Activated B cell treated with CpG ODN at 0.5 μM for 24 hours (primary cell): ENCODE measurements around the gene ABCB11. TPM values are rescaled to one million over a fixed set of nuclear protein-coding genes. Genes with fewer than 3 reads are reported as not detected.
"Not testable (repeated sequence)": the region's sequence is repeated elsewhere in the genome, so short reads cannot be mapped to it uniquely, and the experiment has no call there.

Experiments used
- ATAC-seq: fragments of 200-7000 bp; cut with Tn5 transposase; one replicate; pipeline ENCODE4 v1.10.0; 2021; ENCODE audit warnings: low read depth, mild to moderate bottlenecking, moderate library complexity
- CTCF ChIA-PET: fragments of 350-600 bp; sonication (Branson Sonifier 250); formaldehyde crosslinking; loops from one replicate; lab custom pipeline; 2021; ENCODE audit warnings: antibody characterized with exemption; lab: Charles Lee
- POLR2A ChIA-PET: fragments of 350-600 bp; sonication (Branson Sonifier 250); formaldehyde crosslinking; loops from one replicate; lab custom pipeline; 2021; ENCODE audit warnings: antibody characterized with exemption; lab: Charles Lee
- DNase-seq: peaks from one replicate; pipeline ENCODE4 v3.0.0; 2022
- H3K27ac Mint-ChIP-seq: one replicate; pipeline ENCODE4 v1.8.0; 2020; ENCODE audit warnings: mixed read lengths
- H3K27me3 Mint-ChIP-seq: one replicate; pipeline ENCODE4 v1.8.0; 2021; ENCODE audit warnings: mixed read lengths
- H3K36me3 Mint-ChIP-seq: one replicate; pipeline ENCODE4 v1.8.0; 2021; ENCODE audit warnings: low read depth, mixed read lengths
- H3K4me1 Mint-ChIP-seq: one replicate; pipeline ENCODE4 v1.8.0; 2021; ENCODE audit warnings: mixed read lengths
- H3K4me3 Mint-ChIP-seq: one replicate; pipeline ENCODE4 v1.8.0; 2020; ENCODE audit warnings: mild to moderate bottlenecking, mixed read lengths
- H3K9me3 Mint-ChIP-seq: one replicate; pipeline ENCODE4 v1.8.0; 2020; ENCODE audit warnings: mixed read lengths
- intact Hi-C: fragments of 100-400 bp; cut with micrococcal nuclease; formaldehyde crosslinking; loops from one replicate; pipeline ENCODE4 v1.15.1; 2024
- total RNA-seq: library from RNA; stranded (reverse); gene quantifications from 2 replicates; pipeline ENCODE4 v1.2.3, GENCODE V29; 2022
- TF ChIP-seq, protein P1 (sequence below): fragments of 200-600 bp; IDR thresholded peaks from one replicate; pipeline ENCODE4 v1.8.0; 2022; ENCODE audit warnings: antibody characterized with exemption, mild to moderate bottlenecking

The ABCB11 gene
- total RNA-seq, 1 donor from 2014 or later: not detected

- TF ChIP-seq, protein P1, sequence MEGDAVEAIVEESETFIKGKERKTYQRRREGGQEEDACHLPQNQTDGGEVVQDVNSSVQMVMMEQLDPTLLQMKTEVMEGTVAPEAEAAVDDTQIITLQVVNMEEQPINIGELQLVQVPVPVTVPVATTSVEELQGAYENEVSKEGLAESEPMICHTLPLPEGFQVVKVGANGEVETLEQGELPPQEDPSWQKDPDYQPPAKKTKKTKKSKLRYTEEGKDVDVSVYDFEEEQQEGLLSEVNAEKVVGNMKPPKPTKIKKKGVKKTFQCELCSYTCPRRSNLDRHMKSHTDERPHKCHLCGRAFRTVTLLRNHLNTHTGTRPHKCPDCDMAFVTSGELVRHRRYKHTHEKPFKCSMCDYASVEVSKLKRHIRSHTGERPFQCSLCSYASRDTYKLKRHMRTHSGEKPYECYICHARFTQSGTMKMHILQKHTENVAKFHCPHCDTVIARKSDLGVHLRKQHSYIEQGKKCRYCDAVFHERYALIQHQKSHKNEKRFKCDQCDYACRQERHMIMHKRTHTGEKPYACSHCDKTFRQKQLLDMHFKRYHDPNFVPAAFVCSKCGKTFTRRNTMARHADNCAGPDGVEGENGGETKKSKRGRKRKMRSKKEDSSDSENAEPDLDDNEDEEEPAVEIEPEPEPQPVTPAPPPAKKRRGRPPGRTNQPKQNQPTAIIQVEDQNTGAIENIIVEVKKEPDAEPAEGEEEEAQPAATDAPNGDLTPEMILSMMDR: no peak
- no peak overlapping the region for H3K27ac Mint-ChIP-seq
- no peaks in the 10 kb centered on the region for H3K9me3 Mint-ChIP-seq
- H3K36me3 Mint-ChIP-seq: no peaks in the 10 kb centered on the region
- DNase-seq: no peak
- CTCF ChIA-PET: no interaction called here
- peaks cover 6% of the 10 kb centered on the region for H3K4me1 Mint-ChIP-seq
- intact Hi-C loops: no loop called here
- no peaks in the 10 kb centered on the region for H3K27me3 Mint-ChIP-seq
- POLR2A ChIA-PET: no interaction called here
- no peak for ATAC-seq
- no peak overlapping the region for H3K4me3 Mint-ChIP-seq
Observed at GRCh38 chr2:168934826-168935225, 96.3 kb downstream of the ABCB11 start.

DNA sequence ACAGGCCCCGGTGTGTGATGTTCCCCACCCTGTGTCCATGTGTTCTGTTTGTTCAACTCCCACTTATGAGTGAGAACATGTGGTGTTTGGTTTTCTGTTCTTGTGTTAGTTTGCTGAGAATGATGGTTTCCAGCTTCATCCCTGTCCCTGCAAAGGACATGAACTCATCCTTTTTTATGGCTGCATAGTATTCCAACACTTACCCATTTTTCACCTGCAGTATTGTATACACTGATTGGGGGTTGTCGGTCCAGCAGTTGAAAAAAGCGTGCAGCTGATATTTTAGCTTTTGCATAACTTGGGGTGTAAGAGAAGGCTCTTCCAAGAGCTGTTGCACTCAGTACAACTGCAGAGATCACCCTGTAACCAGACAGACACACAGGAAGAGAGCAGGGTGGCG is 99.0 kb downstream of the ABCB11 start:
- intact Hi-C loops, H3K27ac Mint-ChIP-seq, ATAC-seq, H3K9me3 Mint-ChIP-seq, H3K36me3 Mint-ChIP-seq, POLR2A ChIA-PET, H3K4me3 Mint-ChIP-seq, H3K27me3 Mint-ChIP-seq, DNase-seq, CTCF ChIA-PET: not testable (repeated sequence)
- H3K4me1 Mint-ChIP-seq: peaks cover 17% of the 10 kb centered on the region

DNA sequence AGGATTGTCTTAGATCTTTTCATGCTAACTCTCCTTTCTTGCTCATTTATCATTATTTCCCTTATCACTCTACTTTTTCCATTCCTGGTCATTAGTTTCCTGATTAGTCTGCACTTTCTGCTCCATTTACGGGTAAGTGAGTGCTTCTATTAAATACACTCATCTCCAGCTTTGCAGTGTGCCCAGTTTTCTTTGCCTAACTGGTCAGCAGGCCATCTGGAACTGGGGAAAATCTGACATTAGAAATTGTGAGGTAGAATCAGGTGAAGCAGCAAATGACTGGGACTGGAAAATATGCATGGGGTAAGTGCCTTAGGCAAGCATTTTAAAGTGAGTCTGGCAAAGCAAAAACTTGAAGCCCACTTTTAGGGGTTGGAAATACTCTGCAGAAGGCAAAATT is 100.9 kb downstream of the ABCB11 start:
- Mint-ChIP-seq H3K27ac (no peak overlapping the region), H3K4me1 (peaks cover 17% of the 10 kb centered on the region), H3K4me3 (no peak overlapping the region), H3K27me3 (no peaks in the 10 kb centered on the region), H3K9me3 (no peaks in the 10 kb centered on the region), H3K36me3 (no peaks in the 10 kb centered on the region)
- ChIA-PET CTCF (no interaction called here), POLR2A (no interaction called here)
- DNase-seq (no peak), ATAC-seq (no peak)
- intact Hi-C loops: no loop called here
- TF ChIP-seq, protein P1: no peak

DNA sequence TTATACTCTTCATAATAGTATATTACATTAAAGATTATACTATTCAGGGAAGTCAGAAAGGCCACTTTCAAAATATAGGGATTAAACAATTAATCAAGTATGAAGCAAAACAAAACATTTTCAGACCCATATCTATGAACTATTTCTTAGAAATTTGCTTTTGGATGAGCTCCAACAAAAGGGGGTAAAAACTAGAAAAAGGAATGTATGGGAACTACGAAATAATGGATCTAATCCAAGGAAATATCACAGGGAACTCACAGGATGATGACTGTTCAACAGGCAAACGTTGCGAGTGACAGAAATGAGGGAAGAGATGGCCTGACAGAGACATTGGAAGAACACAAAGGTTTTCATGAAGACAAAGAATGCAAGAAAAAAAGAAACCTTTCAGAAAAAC is 102.1 kb downstream of the ABCB11 start:
- Mint-ChIP-seq H3K27me3 (no peaks in the 10 kb centered on the region), H3K36me3 (no peaks in the 10 kb centered on the region), H3K4me1 (peaks cover 17% of the 10 kb centered on the region), H3K4me3 (no peak overlapping the region), H3K9me3 (no peaks in the 10 kb centered on the region), H3K27ac (no peak overlapping the region)
- intact Hi-C loops: loop anchor here (10.0 kb wide), 1 partner anchor 214 kb away; no protein-coding TSS in a partner anchor
- CTCF ChIA-PET: no interaction called here
- DNase-seq (no peak), ATAC-seq (no peak)
- POLR2A ChIA-PET: no interaction called here
- TF ChIP-seq, protein P1: no peak

- TF ChIP-seq, protein P1: no peak
- CTCF ChIA-PET: no interaction called here
- ATAC-seq (no peak), DNase-seq (no peak)
- peaks cover 4% of the 10 kb centered on the region for H3K27me3 Mint-ChIP-seq
- H3K27ac Mint-ChIP-seq: no peak overlapping the region
- no peaks in the 10 kb centered on the region for H3K36me3 Mint-ChIP-seq
- H3K4me1 Mint-ChIP-seq: peaks cover 17% of the 10 kb centered on the region
- no peaks in the 10 kb centered on the region for H3K9me3 Mint-ChIP-seq
- H3K4me3 Mint-ChIP-seq: no peak overlapping the region
- intact Hi-C loops: loop anchor here (10.0 kb wide), 1 partner anchor 213 kb away; no protein-coding TSS in a partner anchor
- POLR2A ChIA-PET: no interaction called here
Observed at GRCh38 chr2:168928113-168928831, 102.9 kb downstream of the ABCB11 start.
